BE2C (cell line): Measurements from ENCODE around the gene TSPAN9.

Source experiments
- DNase-seq: peaks from one replicate; pipeline ENCODE4 v3.0.0-alpha.2; 2020
- H3K27me3 ChIP-seq: fragments of 250-450 bp; sonication (Bioruptor Pico); 2 replicates; pipeline ENCODE4 v1.5.1; 2020; ENCODE audit warnings: mild to moderate bottlenecking
- H3K36me3 ChIP-seq: fragments of 250-450 bp; sonication (Bioruptor Pico); 2 replicates; pipeline ENCODE4 v1.5.1; 2020; ENCODE audit warnings: mild to moderate bottlenecking
- H3K4me1 ChIP-seq: fragments of 250-450 bp; sonication (Bioruptor Pico); 2 replicates; pipeline ENCODE4 v1.5.1; 2020
- H3K4me3 ChIP-seq: 2 replicates; pipeline ENCODE4 v1.5.1; 2011; ENCODE audit warnings: low read depth, low read length
- H3K9me3 ChIP-seq: fragments of 250-450 bp; sonication (Bioruptor Pico); 2 replicates; pipeline ENCODE4 v1.5.1; 2020
- TF ChIP-seq, protein P1 (sequence below): IDR thresholded peaks from 2 replicates; pipeline ENCODE4 v1.5.1; 2012; ENCODE audit warnings: mild to moderate bottlenecking, low read depth, low read length

Gene TSPAN9

GRCh38 chr12:3243376-3244084 lies 166.4 kb downstream of the TSPAN9 start:
- H3K36me3 ChIP-seq, result peaks cover 6% of the 10 kb centered on the region
- TF ChIP-seq, protein P1, sequence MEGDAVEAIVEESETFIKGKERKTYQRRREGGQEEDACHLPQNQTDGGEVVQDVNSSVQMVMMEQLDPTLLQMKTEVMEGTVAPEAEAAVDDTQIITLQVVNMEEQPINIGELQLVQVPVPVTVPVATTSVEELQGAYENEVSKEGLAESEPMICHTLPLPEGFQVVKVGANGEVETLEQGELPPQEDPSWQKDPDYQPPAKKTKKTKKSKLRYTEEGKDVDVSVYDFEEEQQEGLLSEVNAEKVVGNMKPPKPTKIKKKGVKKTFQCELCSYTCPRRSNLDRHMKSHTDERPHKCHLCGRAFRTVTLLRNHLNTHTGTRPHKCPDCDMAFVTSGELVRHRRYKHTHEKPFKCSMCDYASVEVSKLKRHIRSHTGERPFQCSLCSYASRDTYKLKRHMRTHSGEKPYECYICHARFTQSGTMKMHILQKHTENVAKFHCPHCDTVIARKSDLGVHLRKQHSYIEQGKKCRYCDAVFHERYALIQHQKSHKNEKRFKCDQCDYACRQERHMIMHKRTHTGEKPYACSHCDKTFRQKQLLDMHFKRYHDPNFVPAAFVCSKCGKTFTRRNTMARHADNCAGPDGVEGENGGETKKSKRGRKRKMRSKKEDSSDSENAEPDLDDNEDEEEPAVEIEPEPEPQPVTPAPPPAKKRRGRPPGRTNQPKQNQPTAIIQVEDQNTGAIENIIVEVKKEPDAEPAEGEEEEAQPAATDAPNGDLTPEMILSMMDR, result no peak
- no peak for DNase-seq
- H3K4me3 ChIP-seq, result no peak overlapping the region
- peaks cover 17% of the 10 kb centered on the region for H3K4me1 ChIP-seq
- no peaks in the 10 kb centered on the region for H3K27me3 ChIP-seq
- H3K9me3 ChIP-seq, result no peaks in the 10 kb centered on the region

DNA sequence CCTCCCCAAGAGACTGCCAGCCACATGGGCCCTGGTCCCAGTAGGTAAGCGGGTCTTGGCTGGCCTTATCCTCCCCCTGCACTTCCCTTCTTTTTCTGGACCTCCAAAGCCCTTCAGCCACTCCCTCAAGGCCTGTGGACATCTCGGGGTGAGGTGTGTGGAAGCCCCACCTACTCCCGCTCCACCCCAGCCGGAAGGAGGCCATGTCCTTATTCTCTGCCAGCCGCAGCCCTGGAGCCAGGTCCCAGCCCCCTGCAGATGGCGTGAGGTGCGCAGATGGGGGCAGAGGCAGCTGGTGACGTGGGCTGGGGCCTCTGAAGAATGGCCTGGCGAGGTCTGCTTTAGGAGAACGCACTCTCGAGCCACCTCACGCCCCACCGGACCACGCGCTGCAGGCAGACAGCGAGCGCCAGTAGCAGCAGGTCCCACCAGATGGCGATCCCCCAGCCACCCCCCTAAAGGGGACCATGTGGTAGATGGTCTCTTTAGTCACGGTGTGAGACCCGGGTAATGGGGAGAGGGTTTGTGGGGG lies 167.1 kb downstream of the TSPAN9 start:
- DNase-seq, result no peak
- H3K36me3 ChIP-seq, result peaks cover 6% of the 10 kb centered on the region
- no peak overlapping the region for H3K4me3 ChIP-seq
- TF ChIP-seq, protein P1, result no peak
- no peaks in the 10 kb centered on the region for H3K27me3 ChIP-seq
- H3K9me3 ChIP-seq, result no peaks in the 10 kb centered on the region
- H3K4me1 ChIP-seq, result peaks cover 24% of the 10 kb centered on the region

- H3K9me3 ChIP-seq, result no peaks in the 10 kb centered on the region
- no peaks in the 10 kb centered on the region for H3K27me3 ChIP-seq
- no peak for DNase-seq
- H3K36me3 ChIP-seq, result peaks cover 6% of the 10 kb centered on the region
- H3K4me3 ChIP-seq, result no peak overlapping the region
- H3K4me1 ChIP-seq, result peaks cover 26% of the 10 kb centered on the region
- TF ChIP-seq, protein P1, result no peak
Measured at GRCh38 chr12:3246253-3246652, 169.1 kb downstream of the TSPAN9 start.

DNA sequence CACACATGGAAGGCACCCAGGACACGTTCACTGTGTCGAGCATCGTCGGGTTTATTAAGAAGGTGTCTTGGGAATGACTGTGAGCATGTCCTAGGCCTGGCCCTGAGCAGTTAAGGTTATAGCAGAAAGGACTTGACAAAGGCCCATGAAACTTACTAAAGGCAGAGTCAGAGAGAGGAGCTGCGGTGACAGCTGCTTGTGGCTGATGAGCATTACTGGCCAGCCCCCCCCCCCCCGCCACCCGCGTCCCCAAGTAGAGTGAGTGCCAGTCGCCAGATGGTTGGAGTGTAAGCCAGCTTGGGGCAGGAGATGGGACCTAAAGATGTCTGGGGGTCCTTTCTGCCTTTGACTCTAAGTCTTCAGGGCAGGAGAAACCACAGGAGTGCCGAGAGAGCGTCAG lies 169.9 kb downstream of the TSPAN9 start:
- TF ChIP-seq, protein P1, result no peak
- H3K4me1 ChIP-seq, result peaks cover 26% of the 10 kb centered on the region
- peaks cover 6% of the 10 kb centered on the region for H3K36me3 ChIP-seq
- no peaks in the 10 kb centered on the region for H3K27me3 ChIP-seq
- no peak for DNase-seq
- H3K4me3 ChIP-seq, result no peak overlapping the region
- no peaks in the 10 kb centered on the region for H3K9me3 ChIP-seq

GRCh38 chr12:3247629-3248161 lies 170.5 kb downstream of the TSPAN9 start:
- Histone ChIP-seq H3K4me1 (peaks cover 26% of the 10 kb centered on the region), H3K4me3 (no peak overlapping the region), H3K27me3 (no peaks in the 10 kb centered on the region), H3K36me3 (peaks cover 6% of the 10 kb centered on the region), H3K9me3 (no peaks in the 10 kb centered on the region)
- TF ChIP-seq, protein P1, result no peak
- DNase-seq, result peak; percentile 76
